A549 (cell line): Measurements from ENCODE around the gene KIAA0753.
"Not testable (repeated sequence)": the region's sequence is repeated elsewhere in the genome, so short reads cannot be mapped to it uniquely, and the experiment has no call there.

Experiments
- CEBPB ChIP-seq, 2 experiments: fragments of >200 bp in 1 of 2; sonication (Bioruptor Twin) in 1 of 2; formaldehyde crosslinking in 1 of 2; IDR thresholded peaks; 2 replicates each; pipeline ENCODE4 v1.6.1; 2012 to 2016
- CHD2 ChIP-seq: fragments of 150-350 bp; IDR thresholded peaks from 2 replicates; pipeline ENCODE4 v1.6.1; 2014; ENCODE audit warnings: low read length; ENCODE audit not compliant: partially characterized antibody
- CHD4 ChIP-seq: fragments of 200-600 bp; sonication (generic); IDR thresholded peaks from 2 replicates; pipeline ENCODE4 v1.6.1; 2016; ENCODE audit warnings: antibody characterized with exemption, mild to moderate bottlenecking, borderline replicate concordance
- CTCF ChIP-seq: fragments of >200 bp; sonication (Bioruptor Twin); formaldehyde crosslinking; IDR thresholded peaks from 3 replicates; pipeline ENCODE4 v1.5.1; 2016
- E2F6 ChIP-seq: IDR thresholded peaks from 2 replicates; pipeline ENCODE4 v1.6.1; 2012; ENCODE audit warnings: low read depth, borderline replicate concordance
- EP300 ChIP-seq, 2 experiments: fragments of >200 bp; sonication (Bioruptor Twin); formaldehyde crosslinking; IDR thresholded peaks; 2 replicates in 1 of 2; 3 replicates in 1 of 2; pipeline ENCODE4 v1.6.1; 2016 to 2017
- JUN ChIP-seq, 2 experiments: fragments of >200 bp; sonication (Bioruptor Twin); formaldehyde crosslinking; IDR thresholded peaks; 2 replicates in 1 of 2; 3 replicates in 1 of 2; pipeline ENCODE4 v1.6.1; 2016 to 2017
- NPAS2 ChIP-seq: fragments of 250-450 bp; sonication (Bioruptor Pico); IDR thresholded peaks from 2 replicates; pipeline ENCODE4 v1.8.0; 2022; ENCODE audit warnings: mild to moderate bottlenecking, moderate library complexity, borderline replicate concordance
- NR3C1 ChIP-seq: fragments of >200 bp; sonication (Bioruptor Twin); formaldehyde crosslinking; IDR thresholded peaks from 3 replicates; pipeline ENCODE4 v1.6.1; 2017
- PHF8 ChIP-seq: fragments of 200-600 bp; sonication (generic); IDR thresholded peaks from 2 replicates; pipeline ENCODE4 v1.6.1; 2016; ENCODE audit warnings: low read depth, mild to moderate bottlenecking, antibody characterized with exemption, moderate library complexity, borderline replicate concordance
- RCOR1 ChIP-seq: fragments of 150-350 bp; IDR thresholded peaks from 2 replicates; pipeline ENCODE4 v1.6.1; 2014; ENCODE audit warnings: antibody characterized with exemption, low read length, low read depth
- REST ChIP-seq: fragments of 200-600 bp; sonication (generic); IDR thresholded peaks from 2 replicates; pipeline ENCODE4 v1.6.1; 2016; ENCODE audit warnings: antibody characterized with exemption, mild to moderate bottlenecking, moderate library complexity
- SMC3 ChIP-seq: fragments of >200 bp; sonication (Bioruptor Twin); formaldehyde crosslinking; IDR thresholded peaks from 3 replicates; pipeline ENCODE4 v1.6.1; 2018; ENCODE audit warnings: inconsistent platforms
- ZFP36 ChIP-seq: fragments of 450-650 bp; IDR thresholded peaks from 2 replicates; pipeline ENCODE4 v1.6.1; 2014; ENCODE audit warnings: borderline replicate concordance; ENCODE audit not compliant: partially characterized antibody

- TF ChIP-seq RCOR1; PHF8; REST; NR3C1; CHD2; JUN (IDR thresholded peaks at IDR 0.05); SMC3; CTCF; NPAS2 (CRISPR knock-in tag); CHD4; E2F6; CEBPB (IDR thresholded peaks at IDR 0.05); EP300 (IDR thresholded peaks at IDR 0.05); ZFP36: not testable (repeated sequence)
Measured at GRCh38 chr17:6573495-6573894, 67.0 kb downstream of the KIAA0753 start.
